ENCODE results near the gene AADAC.
"Not testable (repeated sequence)": the region's sequence is repeated elsewhere in the genome, so short reads cannot be mapped to it uniquely, and the experiment has no call there.

Gene AADAC

GRCh38 chr3:151796105-151796680, 17.7 kb upstream of the AADAC start:
- DNase-seq (ENCODE audit: low read depth) = no peak

GRCh38 chr3:151798466-151798865, 15.4 kb upstream of the AADAC start:
- no peak for DNase-seq (ENCODE audit: low read depth)

GRCh38 chr3:151800431-151800830, 13.5 kb upstream of the AADAC start:
- DNase-seq (ENCODE audit: low read depth) = no peak

- DNase-seq (ENCODE audit: low read depth) = no peak
Measured at GRCh38 chr3:151804267-151804666, 9.6 kb upstream of the AADAC start.

GRCh38 chr3:151806838-151807237, 7.1 kb upstream of the AADAC start:
- DNase-seq (ENCODE audit: low read depth) = no peak

- not testable (repeated sequence) for DNase-seq (ENCODE audit: low read depth)
Measured at GRCh38 chr3:151808926-151809325, 5.0 kb upstream of the AADAC start.

- DNase-seq (ENCODE audit: low read depth) = no peak
Measured at GRCh38 chr3:151811474-151811873, 2.4 kb upstream of the AADAC start.

- no peak for DNase-seq (ENCODE audit: low read depth)
Measured at GRCh38 chr3:151814588-151814987, 672 bp downstream of the AADAC start.

- no peak for DNase-seq (ENCODE audit: low read depth)
Measured at GRCh38 chr3:151816091-151816604, 2.2 kb downstream of the AADAC start.

- no peak for DNase-seq (ENCODE audit: low read depth)
Measured at GRCh38 chr3:151817473-151817872, 3.6 kb downstream of the AADAC start.

GRCh38 chr3:151818361-151818760, 4.4 kb downstream of the AADAC start:
- no peak for DNase-seq (ENCODE audit: low read depth)

- no peak for DNase-seq (ENCODE audit: low read depth)
Measured at GRCh38 chr3:151819910-151820309, 6.0 kb downstream of the AADAC start.

- no peak for DNase-seq (ENCODE audit: low read depth)
Measured at GRCh38 chr3:151827816-151828215, 13.9 kb downstream of the AADAC start.

GRCh38 chr3:151835751-151836525, 22.0 kb downstream of the AADAC start:
- DNase-seq (ENCODE audit: low read depth) = no peak

- DNase-seq (ENCODE audit: low read depth) = peak; percentile 54
Measured at GRCh38 chr3:151837057-151837456, 23.1 kb downstream of the AADAC start.

GRCh38 chr3:151838574-151839312, 24.8 kb downstream of the AADAC start:
- DNase-seq (ENCODE audit: low read depth) = peak; percentile 32

- DNase-seq (ENCODE audit: low read depth) = no peak
Measured at GRCh38 chr3:151839313-151839631, 25.4 kb downstream of the AADAC start.

GRCh38 chr3:151841801-151842200, 27.9 kb downstream of the AADAC start:
- no peak for DNase-seq (ENCODE audit: low read depth)

GRCh38 chr3:151843275-151843674, 29.4 kb downstream of the AADAC start:
- DNase-seq (ENCODE audit: low read depth) = no peak

GRCh38 chr3:151845306-151845905, 31.5 kb downstream of the AADAC start:
- DNase-seq (ENCODE audit: low read depth) = no peak

GRCh38 chr3:151850065-151850464, 36.1 kb downstream of the AADAC start:
- DNase-seq (ENCODE audit: low read depth) = not testable (repeated sequence)

GRCh38 chr3:151852074-151852811, 38.3 kb downstream of the AADAC start:
- DNase-seq (ENCODE audit: low read depth) = no peak
